Upper lobe of right lung (tissue), 1 donor: ENCODE measurements around the gene UBL4A. TPM values are rescaled to one million over a fixed set of nuclear protein-coding genes. Genes with fewer than 3 reads are reported as not detected.

ENCODE experiments used
- ATAC-seq: fragments of 200-7000 bp; cut with Tn5 transposase; one replicate; pipeline ENCODE4 v1.9.1; 2020; ENCODE audit warnings: mild to moderate bottlenecking, moderate library complexity
- DNase-seq: peaks from one replicate; pipeline ENCODE4 v3.0.0-alpha.2; 2020
- H3K27ac ChIP-seq: fragments of 200-600 bp; one replicate; pipeline ENCODE4 v1.8.0; 2022
- H3K27me3 ChIP-seq: fragments of 200-600 bp; one replicate; pipeline ENCODE4 v1.8.0; 2022; ENCODE audit warnings: mild to moderate bottlenecking
- H3K36me3 ChIP-seq: fragments of 200-600 bp; one replicate; pipeline ENCODE4 v1.8.0; 2022
- H3K4me1 ChIP-seq: fragments of 200-600 bp; one replicate; pipeline ENCODE4 v1.8.0; 2022
- H3K4me3 ChIP-seq: fragments of 200-600 bp; one replicate; pipeline ENCODE4 v1.8.0; 2022; ENCODE audit warnings: mild to moderate bottlenecking
- H3K9me3 ChIP-seq: fragments of 200-600 bp; one replicate; pipeline ENCODE4 v1.8.0; 2022
- intact Hi-C: fragments of 100-400 bp; cut with DNase I; formaldehyde crosslinking; loops from one replicate; pipeline ENCODE4 v1.11.0; 2022
- total RNA-seq: library from RNA; stranded (reverse); fragmentation: NEBNext Ultra II Directional; extraction: Animal tissue kit (Norgen Biotek cat#: 25700); gene quantifications from one replicate; pipeline ENCODE4 v1.2.1, GENCODE V29; 2021
- TF ChIP-seq, protein P1 (sequence below): fragments of 200-600 bp; IDR thresholded peaks from one replicate; pipeline ENCODE4 v1.8.0; 2022; ENCODE audit warnings: antibody characterized with exemption
- donor health status: DM: no; HTN: yes; CAD: no; lungs with severe emphysema.

The UBL4A gene
- total RNA-seq, 1 donor from 2014 or later: 33.8 TPM

DNA sequence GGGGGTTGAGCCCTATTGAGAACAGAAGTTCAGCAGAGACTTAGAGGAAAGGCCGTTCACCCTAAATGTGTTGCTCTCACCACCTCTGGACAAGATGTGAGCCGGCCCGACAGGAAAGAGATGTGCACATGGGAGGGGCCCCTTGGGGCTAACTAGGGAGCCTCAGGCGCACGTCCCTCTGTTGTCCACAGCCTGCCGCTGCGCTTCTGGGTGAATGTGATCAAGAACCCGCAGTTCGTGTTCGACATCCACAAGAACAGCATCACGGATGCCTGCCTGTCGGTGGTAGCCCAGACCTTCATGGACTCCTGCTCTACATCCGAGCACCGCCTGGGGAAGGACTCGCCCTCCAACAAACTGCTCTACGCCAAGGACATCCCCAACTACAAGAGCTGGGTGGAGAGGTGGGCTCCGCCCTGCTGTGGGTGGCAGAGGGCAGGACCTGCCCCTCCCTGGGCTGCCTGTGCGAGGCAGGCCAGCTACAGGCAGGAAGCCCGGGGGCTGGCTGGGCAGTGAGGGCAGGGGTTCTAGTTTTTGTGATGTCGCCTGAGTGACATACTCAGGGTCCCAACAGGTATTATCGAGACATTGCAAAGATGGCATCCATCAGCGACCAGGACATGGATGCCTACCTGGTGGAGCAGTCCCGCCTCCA, 15.4 kb downstream of the UBL4A start:
- H3K27ac ChIP-seq: no peak overlapping the region
- intact Hi-C loops: no loop called here
- no peaks in the 10 kb centered on the region for H3K9me3 ChIP-seq
- ATAC-seq: no peak
- no peak for DNase-seq
- H3K4me3 ChIP-seq: no peak overlapping the region
- H3K27me3 ChIP-seq: no peaks in the 10 kb centered on the region
- TF ChIP-seq, protein P1, sequence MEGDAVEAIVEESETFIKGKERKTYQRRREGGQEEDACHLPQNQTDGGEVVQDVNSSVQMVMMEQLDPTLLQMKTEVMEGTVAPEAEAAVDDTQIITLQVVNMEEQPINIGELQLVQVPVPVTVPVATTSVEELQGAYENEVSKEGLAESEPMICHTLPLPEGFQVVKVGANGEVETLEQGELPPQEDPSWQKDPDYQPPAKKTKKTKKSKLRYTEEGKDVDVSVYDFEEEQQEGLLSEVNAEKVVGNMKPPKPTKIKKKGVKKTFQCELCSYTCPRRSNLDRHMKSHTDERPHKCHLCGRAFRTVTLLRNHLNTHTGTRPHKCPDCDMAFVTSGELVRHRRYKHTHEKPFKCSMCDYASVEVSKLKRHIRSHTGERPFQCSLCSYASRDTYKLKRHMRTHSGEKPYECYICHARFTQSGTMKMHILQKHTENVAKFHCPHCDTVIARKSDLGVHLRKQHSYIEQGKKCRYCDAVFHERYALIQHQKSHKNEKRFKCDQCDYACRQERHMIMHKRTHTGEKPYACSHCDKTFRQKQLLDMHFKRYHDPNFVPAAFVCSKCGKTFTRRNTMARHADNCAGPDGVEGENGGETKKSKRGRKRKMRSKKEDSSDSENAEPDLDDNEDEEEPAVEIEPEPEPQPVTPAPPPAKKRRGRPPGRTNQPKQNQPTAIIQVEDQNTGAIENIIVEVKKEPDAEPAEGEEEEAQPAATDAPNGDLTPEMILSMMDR: no peak
- peaks cover 5% of the 10 kb centered on the region for H3K36me3 ChIP-seq
- no peaks in the 10 kb centered on the region for H3K4me1 ChIP-seq

- DNase-seq: no peak
- Histone ChIP-seq H3K4me1 (no peaks in the 10 kb centered on the region), H3K36me3 (peaks cover 5% of the 10 kb centered on the region)
These were observed 16.0 kb downstream of the UBL4A start for GRCh38 chrX:154470434-154470833.

GRCh38 chrX:154469880-154470279, 16.5 kb downstream of the UBL4A start:
- no peaks in the 10 kb centered on the region for H3K27me3 ChIP-seq
- no peak overlapping the region for H3K4me3 ChIP-seq
- H3K9me3 ChIP-seq: no peaks in the 10 kb centered on the region
- H3K36me3 ChIP-seq: peaks cover 5% of the 10 kb centered on the region
- ATAC-seq: no peak
- no peak for DNase-seq
- intact Hi-C loops: no loop called here
- no peak overlapping the region for H3K27ac ChIP-seq
- TF ChIP-seq, protein P1: no peak
- H3K4me1 ChIP-seq: no peaks in the 10 kb centered on the region

More at GRCh38 chrX:154470434-154470833, 16.0 kb downstream of the UBL4A start:
- H3K27ac ChIP-seq: no peak overlapping the region
- intact Hi-C loops: no loop called here
- H3K4me3 ChIP-seq: no peak overlapping the region
- no peaks in the 10 kb centered on the region for H3K27me3 ChIP-seq
- no peaks in the 10 kb centered on the region for H3K9me3 ChIP-seq
- no peak for ATAC-seq
- TF ChIP-seq, protein P1: no peak

GRCh38 chrX:154469114-154469513, 17.3 kb downstream of the UBL4A start:
- Histone ChIP-seq H3K4me3 (no peak overlapping the region), H3K27ac (no peak overlapping the region), H3K36me3 (peaks cover 5% of the 10 kb centered on the region), H3K9me3 (no peaks in the 10 kb centered on the region), H3K27me3 (no peaks in the 10 kb centered on the region), H3K4me1 (no peaks in the 10 kb centered on the region)
- intact Hi-C loops: no loop called here
- ATAC-seq (no peak), DNase-seq (no peak)
- TF ChIP-seq, protein P1: no peak

DNA sequence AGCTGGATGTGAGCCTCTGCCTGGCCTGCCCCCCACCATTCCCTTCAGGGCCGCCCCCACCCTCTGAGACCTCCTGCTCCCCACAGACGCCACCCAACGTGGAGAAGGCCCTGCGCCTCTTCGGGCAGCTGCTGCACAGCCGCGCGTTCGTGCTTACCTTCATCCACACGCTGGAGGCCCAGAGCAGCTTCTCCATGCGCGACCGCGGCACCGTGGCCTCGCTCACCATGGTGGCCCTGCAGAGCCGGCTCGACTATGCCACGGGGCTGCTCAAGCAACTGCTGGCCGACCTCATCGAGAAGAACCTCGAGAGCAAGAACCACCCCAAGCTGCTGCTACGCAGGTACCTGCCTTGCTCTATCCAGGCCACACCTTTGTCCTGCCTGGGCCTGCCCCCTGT, 18.2 kb downstream of the UBL4A start:
- intact Hi-C loops: no loop called here
- H3K27ac ChIP-seq: no peak overlapping the region
- no peaks in the 10 kb centered on the region for H3K9me3 ChIP-seq
- DNase-seq (no peak), ATAC-seq (no peak)
- TF ChIP-seq, protein P1: no peak
- H3K27me3 ChIP-seq: no peaks in the 10 kb centered on the region
- no peaks in the 10 kb centered on the region for H3K4me1 ChIP-seq
- H3K4me3 ChIP-seq: no peak overlapping the region
- peaks cover 5% of the 10 kb centered on the region for H3K36me3 ChIP-seq

GRCh38 chrX:154467556-154467955, 18.9 kb downstream of the UBL4A start:
- ATAC-seq (no peak), DNase-seq (no peak)
- TF ChIP-seq, protein P1: no peak
- no peaks in the 10 kb centered on the region for H3K4me1 ChIP-seq
- H3K4me3 ChIP-seq: no peak overlapping the region
- no peaks in the 10 kb centered on the region for H3K27me3 ChIP-seq
- intact Hi-C loops: no loop called here
- no peaks in the 10 kb centered on the region for H3K9me3 ChIP-seq
- H3K36me3 ChIP-seq: peaks cover 5% of the 10 kb centered on the region
- H3K27ac ChIP-seq: no peak overlapping the region
